Left colon (tissue), 2 donors: ENCODE measurements around the gene PGS1. TPM values are rescaled to one million over a fixed set of nuclear protein-coding genes. Genes with fewer than 3 reads are reported as not detected.

ENCODE experiments used
- ATAC-seq: fragments of 200-7000 bp; cut with Tn5 transposase; one replicate; pipeline ENCODE4 v1.9.1; 2020; ENCODE audit warnings: mild to moderate bottlenecking, moderate library complexity
- DNase-seq, 2 donors: peaks; one replicate each; pipeline ENCODE4 v3.0.0-alpha.2; 2020
- intact Hi-C, 2 donors: fragments of 100-400 bp; cut with DNase I in 1 of 2; cut with micrococcal nuclease in 1 of 2; formaldehyde crosslinking; loops; one replicate each; pipeline versions ENCODE4 v1.11.2 to v1.14.0; 2022; cut with DNase I, micrococcal nuclease
- total RNA-seq, 2 donors: library from RNA; stranded (reverse); fragmentation: NEBNext Ultra II Directional; extraction: Animal tissue kit (Norgen Biotek cat#: 25700); gene quantifications; one replicate each; pipeline ENCODE4 v1.2.1, GENCODE V29; 2021
- donor health status: DM: no; HTN: no; CAD: no.
- donor health status: DM: yes; HTN: yes; CAD: no.

Gene PGS1
- total RNA-seq, 2 donors from 2014 or later, result 37.6 to 44.5 TPM

- no peak for DNase-seq
- ATAC-seq, result no peak
- intact Hi-C loops, result no loop called here
These were observed 33.3 kb upstream of the PGS1 start for GRCh38 chr17:78345172-78345571.

- ATAC-seq (no peak), DNase-seq (no peak)
- intact Hi-C loops, result no loop called here
These were observed 32.5 kb upstream of the PGS1 start for GRCh38 chr17:78345791-78346494.

DNA sequence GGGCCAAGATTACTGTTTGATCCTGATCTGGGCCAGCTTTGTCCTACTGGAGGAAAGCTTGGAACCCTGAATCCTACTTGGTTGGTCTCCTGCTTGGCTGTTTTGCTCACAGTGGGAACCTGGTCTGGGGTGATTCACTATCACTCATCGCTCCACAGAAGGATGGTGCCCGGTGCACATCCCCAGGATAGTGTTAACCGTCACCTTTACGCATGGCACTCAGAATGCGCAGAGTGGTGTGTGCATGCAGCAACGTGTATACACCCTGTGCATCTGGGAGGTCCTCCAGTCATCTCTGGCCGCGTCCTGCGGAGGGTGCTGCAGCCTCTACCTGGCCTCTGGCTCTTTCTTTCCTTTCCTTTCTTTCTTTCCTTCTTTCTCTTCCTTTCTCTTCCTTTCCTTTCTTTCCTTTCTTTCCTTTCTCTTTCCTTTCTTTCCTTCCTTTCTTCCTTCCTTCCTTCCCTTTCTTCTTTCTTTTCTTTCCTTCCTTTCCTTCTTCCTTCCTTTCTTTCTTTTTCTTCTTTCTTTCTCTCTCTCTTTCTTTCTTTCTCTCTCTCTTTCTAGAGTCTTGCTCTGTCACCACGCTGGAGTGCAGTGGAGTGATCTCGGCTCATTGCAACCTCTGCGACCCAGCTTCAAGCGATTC lies 31.7 kb upstream of the PGS1 start:
- intact Hi-C loops, result no loop called here
- no peak for DNase-seq
- ATAC-seq, result no peak

GRCh38 chr17:78347453-78347852 lies 31.0 kb upstream of the PGS1 start:
- intact Hi-C loops, result no loop called here
- ATAC-seq (no peak), DNase-seq (no peak)

- intact Hi-C loops, result no loop called here
These were observed 30.2 kb upstream of the PGS1 start for GRCh38 chr17:78348055-78348770.

GRCh38 chr17:78349891-78350642 lies 28.4 kb upstream of the PGS1 start:
- ATAC-seq (no peak), DNase-seq (no peak)
- intact Hi-C loops, result no loop called here

More at GRCh38 chr17:78348055-78348770, 30.2 kb upstream of the PGS1 start:
- no peak for ATAC-seq
- DNase-seq, result no peak

DNA sequence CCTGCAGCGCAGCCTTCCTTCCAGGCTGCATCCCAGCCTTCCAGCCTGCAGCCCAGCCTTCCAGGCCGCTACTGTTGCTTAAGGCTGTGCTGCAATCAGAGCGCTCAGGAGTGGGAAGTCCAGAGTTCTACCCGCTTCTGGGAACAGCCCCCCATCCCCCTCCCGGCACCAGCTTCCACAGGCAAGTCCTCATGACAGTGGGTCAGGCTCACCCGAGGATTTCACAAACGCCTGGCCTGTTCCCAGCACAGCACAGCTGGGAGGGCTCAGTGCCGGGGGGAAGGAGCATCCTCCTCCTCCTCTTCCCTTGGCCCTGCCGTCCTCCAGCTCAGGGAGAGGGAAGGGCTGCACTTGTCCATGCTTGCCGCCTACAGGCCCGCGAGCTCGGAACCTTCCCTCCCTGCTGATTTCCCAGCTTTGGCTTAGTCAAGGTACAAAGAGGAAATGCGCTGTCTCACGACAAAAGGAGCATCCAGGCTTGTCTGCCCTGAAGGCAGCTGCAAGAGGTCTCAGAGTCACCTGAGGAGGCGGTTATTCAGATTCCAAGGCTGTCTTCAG lies 26.9 kb upstream of the PGS1 start:
- ATAC-seq (peak; percentile 6), DNase-seq (peak; percentile 78 to 95)
- intact Hi-C loops, result no loop called here

DNA sequence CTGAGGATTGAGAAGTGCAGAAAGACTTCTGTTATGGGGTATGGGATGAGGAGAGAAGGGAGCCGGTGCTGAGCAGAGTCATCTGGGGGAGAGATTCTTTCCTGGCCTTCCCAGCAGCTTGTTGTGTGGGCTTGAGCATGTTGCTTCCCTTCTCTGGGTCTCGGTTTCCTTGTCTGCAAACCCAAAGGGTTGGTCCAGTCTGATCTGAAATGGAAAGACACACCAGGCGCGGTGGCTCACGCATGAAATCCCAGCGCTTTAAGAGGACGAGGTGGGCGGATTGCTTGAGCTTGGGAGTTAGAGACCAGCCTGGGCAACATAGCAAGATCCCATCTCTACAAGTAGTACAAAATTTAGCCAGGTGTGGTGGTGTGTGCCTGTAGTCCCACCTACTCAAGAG lies 24.6 kb upstream of the PGS1 start:
- intact Hi-C loops, result no loop called here
- DNase-seq, result no peak
- no peak for ATAC-seq

- DNase-seq, result no peak
- intact Hi-C loops, result no loop called here
- no peak for ATAC-seq
These were observed 23.3 kb upstream of the PGS1 start for GRCh38 chr17:78355045-78355641.

DNA sequence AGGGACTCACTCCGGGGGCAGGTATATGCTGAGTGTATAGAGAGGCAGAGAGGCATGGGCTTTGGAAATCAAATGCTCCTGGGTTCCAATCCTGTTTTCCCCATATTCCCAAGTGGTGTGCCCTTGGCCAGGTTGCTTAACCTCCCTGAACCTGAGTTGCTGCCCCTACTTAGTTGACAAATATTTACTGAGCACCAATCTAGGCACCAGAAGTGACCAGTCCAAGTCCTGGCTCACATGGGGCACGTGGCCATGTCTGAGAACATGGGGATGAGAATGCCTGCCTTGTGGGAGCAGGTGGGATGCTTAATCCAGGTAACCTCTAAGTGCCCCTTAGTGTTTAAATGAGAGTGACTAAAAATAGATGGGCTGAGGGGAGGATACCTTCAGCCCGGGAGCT lies 22.7 kb upstream of the PGS1 start:
- intact Hi-C loops, result no loop called here
- DNase-seq (no peak), ATAC-seq (no peak)

- DNase-seq, result peak; percentile 68 to 78
- intact Hi-C loops, result no loop called here
- ATAC-seq, result no peak
These were observed 22.2 kb upstream of the PGS1 start for GRCh38 chr17:78356101-78356713.

DNA sequence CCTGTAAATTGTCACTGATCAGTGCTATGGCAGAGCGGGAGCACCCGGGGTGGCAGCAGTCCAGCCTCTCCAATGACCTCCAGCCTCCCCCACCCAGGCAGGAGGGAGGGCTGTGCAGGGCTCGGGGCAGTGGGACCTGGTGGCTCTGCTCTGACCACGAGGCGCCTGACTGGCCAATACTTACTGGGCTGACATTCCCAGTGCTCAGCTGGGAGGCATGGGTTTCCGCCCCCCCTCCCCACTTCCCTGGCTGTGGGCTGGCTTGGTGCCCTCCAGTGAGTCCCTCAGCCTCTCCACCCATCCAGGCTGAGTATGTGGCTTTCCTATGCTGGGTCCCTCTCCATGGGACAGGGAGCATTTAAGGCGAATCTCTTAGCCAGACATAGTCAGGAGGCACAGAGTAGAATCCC lies 21.3 kb upstream of the PGS1 start:
- intact Hi-C loops, result no loop called here
- DNase-seq (no peak), ATAC-seq (no peak)

DNA sequence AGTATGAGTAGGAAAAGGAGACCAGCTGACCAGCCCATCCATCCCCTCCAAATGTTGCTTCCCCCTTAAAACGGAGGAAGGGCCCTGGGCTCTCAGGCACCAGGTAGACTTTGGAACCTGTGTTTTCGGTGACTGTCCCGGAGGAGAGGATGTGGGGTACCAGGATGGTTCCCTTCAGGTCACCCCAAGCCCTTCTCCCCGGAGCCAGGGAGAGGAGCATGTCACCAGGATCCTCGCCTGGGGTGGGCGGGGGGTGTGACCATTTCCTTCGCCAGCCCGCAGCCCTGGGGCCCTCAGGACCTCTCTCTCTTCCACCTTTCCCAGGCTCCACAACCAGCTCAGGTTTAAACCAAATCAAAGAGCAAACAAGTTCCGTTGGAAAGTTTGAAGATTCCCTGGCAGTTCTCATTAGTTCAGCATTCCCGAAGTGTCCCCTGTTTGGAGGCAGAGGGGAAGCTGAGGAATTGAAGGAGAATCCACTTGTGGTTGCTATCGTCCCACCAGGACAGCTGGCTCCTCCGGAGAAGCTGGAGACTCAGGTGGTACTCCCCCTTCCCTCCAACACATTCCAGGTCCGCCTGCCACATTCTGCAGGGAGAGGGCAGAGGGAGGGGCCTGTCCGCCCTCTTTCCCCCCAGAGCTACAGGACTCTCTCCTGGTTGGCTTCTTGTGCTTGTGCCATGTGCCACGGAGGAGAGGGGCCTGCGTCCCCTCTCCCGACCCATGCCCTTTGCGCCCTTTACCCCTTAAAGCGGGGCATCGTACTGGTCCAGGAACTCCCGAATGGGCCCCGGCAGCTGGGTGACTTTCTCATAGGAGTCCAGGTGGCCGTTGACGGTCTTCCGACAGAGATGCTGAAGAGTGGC lies 20.5 kb upstream of the PGS1 start:
- DNase-seq (no peak), ATAC-seq (no peak)
- intact Hi-C loops, result no loop called here

- ATAC-seq, result peak; percentile 11
- intact Hi-C loops, result no loop called here
- peak in 1 of 2 donors; percentile 51 for DNase-seq
These were observed 19.7 kb upstream of the PGS1 start for GRCh38 chr17:78358538-78359320.

DNA sequence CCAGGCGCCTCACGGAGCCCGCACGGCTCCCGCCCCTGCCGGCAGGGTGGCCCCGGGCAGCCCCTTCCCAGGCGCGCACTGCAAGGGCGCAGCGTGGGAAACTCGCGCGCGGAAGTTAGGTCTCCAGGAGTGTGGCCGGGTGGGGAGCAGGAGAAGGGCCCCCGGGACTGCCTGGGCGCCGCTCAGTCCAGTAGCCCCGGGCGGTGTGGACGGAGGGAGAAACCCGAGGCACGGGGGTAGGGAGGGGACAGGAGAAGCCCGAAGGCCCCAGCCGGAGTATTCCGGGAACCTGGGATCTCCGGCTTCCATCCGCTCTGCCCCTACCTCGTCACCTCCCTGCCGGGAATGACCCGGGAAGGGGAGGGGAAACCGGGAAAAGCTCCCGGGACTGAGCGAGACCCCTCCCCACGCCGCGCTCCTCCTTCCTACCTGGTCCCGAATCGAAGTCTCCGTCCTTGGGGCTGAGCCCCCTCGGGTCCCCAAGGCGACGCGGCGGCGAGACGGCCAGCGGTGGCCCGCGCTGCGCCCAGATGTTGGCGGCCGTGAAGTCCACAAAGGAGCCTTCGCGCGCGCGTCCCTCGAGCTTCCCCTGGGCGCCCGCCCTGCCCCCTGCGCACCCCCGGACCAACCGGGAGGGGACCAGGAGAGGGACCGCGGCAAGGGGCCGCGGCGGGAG lies 19.0 kb upstream of the PGS1 start:
- intact Hi-C loops, result no loop called here
- no peak for DNase-seq
- ATAC-seq, result peak; percentile 27

- intact Hi-C loops, result loop anchor here in 1 of 2 donors (5.0 kb wide), 1 partner anchor 62 kb away; no protein-coding TSS in a partner anchor
These were observed 18.5 kb upstream of the PGS1 start, which contains the start of gene SOCS3 for GRCh38 chr17:78359997-78360370. Gene SOCS3 (minus strand): TSS chr17:78360077. CDS start chr17:78359095, 982 bp downstream.

More at GRCh38 chr17:78359997-78360370, 18.5 kb upstream of the PGS1 start, which contains the start of gene SOCS3:
- peak; percentile 93 to 95 for DNase-seq
- peak; percentile 84 for ATAC-seq
